Ovary (tissue), 9 donors: ENCODE measurements around the gene PYGO2. TPM values are rescaled to one million over a fixed set of nuclear protein-coding genes. Genes with fewer than 3 reads are reported as not detected.
A peak's percentile ranks its signal among the peaks of the same experiment; 100 is the strongest.

ENCODE experiments used
- DNase-seq, 5 donors: peaks; one replicate each; pipeline ENCODE4 v3.0.0-alpha.2; 2019 to 2020
- H3K27ac ChIP-seq, 2 donors: fragments of 200-600 bp; one replicate each; pipeline versions ENCODE4 v1.5.1 to v1.8.0; 2019 to 2022
- H3K27me3 ChIP-seq: fragments of 200-600 bp; one replicate; pipeline ENCODE4 v1.8.0; 2022
- H3K36me3 ChIP-seq: fragments of 200-600 bp; sonication (generic); one replicate; pipeline ENCODE4 v1.5.1; 2019
- H3K4me1 ChIP-seq: one replicate; pipeline ENCODE4 v1.8.1; 2013; ENCODE audit warnings: mild to moderate bottlenecking, moderate library complexity; ENCODE audit not compliant: insufficient read depth
- H3K4me3 ChIP-seq: fragments of 200-600 bp; sonication (generic); one replicate; pipeline ENCODE4 v1.5.1; 2017
- H3K9me3 ChIP-seq, 2 donors: fragments of 200-600 bp in 1 of 2; sonication (generic) in 1 of 2; one replicate each; pipeline versions ENCODE4 v1.5.1 to v1.8.1; 2013 to 2019; ENCODE audit warnings: mild to moderate bottlenecking in 1 of 2, moderate library complexity in 1 of 2
- EP300 ChIP-seq: sonication (generic); formaldehyde crosslinking; IDR thresholded peaks from one replicate; pipeline ENCODE4 v1.6.1; 2017; ENCODE audit warnings: antibody characterized with exemption
- POLR2A ChIP-seq: fragments of 450-650 bp; IDR thresholded peaks from one replicate; pipeline ENCODE4 v1.6.1; 2017; ENCODE audit warnings: antibody characterized with exemption, mild to moderate bottlenecking, moderate library complexity
- WGBS, 3 donors: extraction: QIAGEN DNeasy Blood & Tissue Kit in 1 of 3; methylation state at CpG; one replicate each; pipeline versions ENCODE4 v1.1.5 to v1.1.7; 2013 to 2017; 5-methylcytosine and 5-hydroxymethylcytosine counted together
- intact Hi-C, 4 donors: fragments of 100-400 bp; cut with DNase I; formaldehyde crosslinking; loops; one replicate each; pipeline versions ENCODE4 v1.11.0 to v1.15.1; 2022 to 2023
- polyA plus RNA-seq, 2 donors: library from polyadenylated mRNA; stranded (reverse); fragments of 200-250 nt in 1 of 2; fragments of 350-450 nt in 1 of 2; fragmentation: Illumina TruSeq in 1 of 2; extraction: RNeasy Lipid Tissue Mini Kit (QIAGEN cat#74804) in 1 of 2; gene quantifications; one replicate each; pipeline ENCODE4 v1.2.3, GENCODE V29; 2013 to 2014
- total RNA-seq, 7 donors: library from RNA; depleted of rRNA in 2 of 7; stranded (reverse); fragments of >200 nt in 2 of 7; fragmentation: NEBNext Ultra II Directional in 3 of 7; extraction: Animal tissue kit (Norgen Biotek cat#: 25700) in 3 of 7; gene quantifications; one replicate each; pipeline versions ENCODE4 v1.1.0 to v1.2.4, GENCODE V29; 2016 to 2023
- TF ChIP-seq, protein P1 (sequence below), 3 donors: fragments of 450-650 bp in 2 of 3; fragments of 200-600 bp in 1 of 3; IDR thresholded peaks; one replicate each; pipeline versions ENCODE4 v1.5.1 to v1.8.0; 2016 to 2022; ENCODE audit warnings: antibody characterized with exemption in 3 of 3, mild to moderate bottlenecking in 1 of 3
- donor health status: DM: no; HTN: no; CAD: no; lungs with moderate emphysema.
- donor health status: DM: no; HTN: no; CAD: no.
- donor health status: Bipolar disorder and iron deficiency.
- donor health status: DM: yes; HTN: yes; CAD: no.
- donor health status: DM: no; HTN: no; CAD: no.
- donor health status: DM: yes; HTN: yes; CAD: no.

The PYGO2 gene
- total and polyA plus RNA-seq, 9 donors = 17.2 to 53.0 (median 35.2) TPM

GRCh38 chr1:155000726-155001424 is 39.3 kb upstream of the PYGO2 start:
- peak overlapping the region; percentile 82 for H3K4me3 ChIP-seq
- intact Hi-C loops = loop anchor here in 3 of 4 donors (2.0 to 5.0 kb wide), 3 partner anchors 26 to 44 kb away; partner anchors contain the start of genes CKS1B (in 1 of the 3), PBXIP1 (in 1 of the 3) and PYGO2 (in 1 of the 3)
- no peaks in the 10 kb centered on the region for H3K27me3 ChIP-seq
- no peaks in the 10 kb centered on the region for H3K36me3 ChIP-seq
- peak; percentile 90 to 92 (median 91) for DNase-seq
- WGBS, 3 donors = 1% methylated on average over 20 to 43 of the region's 43 CpGs
- no peaks in the 10 kb centered on the region for H3K9me3 ChIP-seq
- TF ChIP-seq, protein P1, sequence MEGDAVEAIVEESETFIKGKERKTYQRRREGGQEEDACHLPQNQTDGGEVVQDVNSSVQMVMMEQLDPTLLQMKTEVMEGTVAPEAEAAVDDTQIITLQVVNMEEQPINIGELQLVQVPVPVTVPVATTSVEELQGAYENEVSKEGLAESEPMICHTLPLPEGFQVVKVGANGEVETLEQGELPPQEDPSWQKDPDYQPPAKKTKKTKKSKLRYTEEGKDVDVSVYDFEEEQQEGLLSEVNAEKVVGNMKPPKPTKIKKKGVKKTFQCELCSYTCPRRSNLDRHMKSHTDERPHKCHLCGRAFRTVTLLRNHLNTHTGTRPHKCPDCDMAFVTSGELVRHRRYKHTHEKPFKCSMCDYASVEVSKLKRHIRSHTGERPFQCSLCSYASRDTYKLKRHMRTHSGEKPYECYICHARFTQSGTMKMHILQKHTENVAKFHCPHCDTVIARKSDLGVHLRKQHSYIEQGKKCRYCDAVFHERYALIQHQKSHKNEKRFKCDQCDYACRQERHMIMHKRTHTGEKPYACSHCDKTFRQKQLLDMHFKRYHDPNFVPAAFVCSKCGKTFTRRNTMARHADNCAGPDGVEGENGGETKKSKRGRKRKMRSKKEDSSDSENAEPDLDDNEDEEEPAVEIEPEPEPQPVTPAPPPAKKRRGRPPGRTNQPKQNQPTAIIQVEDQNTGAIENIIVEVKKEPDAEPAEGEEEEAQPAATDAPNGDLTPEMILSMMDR (IDR thresholded peaks at IDR 0.05) = peak in 2 of 3 donors; percentile 32 to 74
- TF ChIP-seq POLR2A = peak; percentile 94
- TF ChIP-seq EP300 = no peak
- H3K27ac ChIP-seq = peak overlapping the region; percentile 94 to 95
- peaks cover 11% of the 10 kb centered on the region for H3K4me1 ChIP-seq

DNA sequence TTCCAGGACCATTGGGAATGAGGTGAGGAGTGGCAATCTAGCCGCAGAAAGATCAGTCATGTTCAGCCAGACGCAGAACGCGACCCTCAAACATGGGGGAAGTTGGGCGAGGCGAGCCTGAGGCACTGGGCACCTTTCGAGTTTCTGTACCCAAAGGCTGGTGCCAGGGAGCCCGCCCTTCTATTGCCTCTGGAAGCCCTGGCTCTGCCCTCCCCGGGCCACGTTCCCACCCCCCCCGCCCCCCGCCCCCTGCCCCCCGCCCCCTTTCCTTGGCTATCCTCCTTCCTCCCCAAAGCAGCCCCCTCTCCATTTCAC is 38.8 kb upstream of the PYGO2 start:
- intact Hi-C loops = loop anchor here in 3 of 4 donors (2.0 to 5.0 kb wide), 3 partner anchors 26 to 43 kb away; partner anchors contain the start of genes CKS1B (in 1 of the 3), PBXIP1 (in 1 of the 3) and PYGO2 (in 1 of the 3)
- TF ChIP-seq POLR2A (no peak), EP300 (no peak)
- TF ChIP-seq, protein P1 (IDR thresholded peaks at IDR 0.05) = no peak
- no peaks in the 10 kb centered on the region for H3K36me3 ChIP-seq

GRCh38 chr1:154999571-155000410 is 38.2 kb upstream of the PYGO2 start:
- Histone ChIP-seq H3K27me3 (no peaks in the 10 kb centered on the region), H3K4me3 (peak overlapping the region; percentile 82), H3K9me3 (no peaks in the 10 kb centered on the region), H3K4me1 (peaks cover 7% of the 10 kb centered on the region), H3K27ac (peak overlapping the region; percentile 94 to 95), H3K36me3 (no peaks in the 10 kb centered on the region)
- no peak for TF ChIP-seq EP300
- TF ChIP-seq POLR2A = no peak
- TF ChIP-seq, protein P1 (IDR thresholded peaks at IDR 0.05) = no peak
- WGBS, 3 donors = 1 to 2% (median 1%) methylated on average over 43 to 50 of the region's 50 CpGs
- DNase-seq = peak in 3 of 5 donors; percentile 57 to 69 (median 66)
- intact Hi-C loops = loop anchor here (2.0 to 5.0 kb wide), 3 partner anchors 25 to 42 kb away; partner anchors contain the start of genes PYGO2 (in 3 of the 4), CKS1B (in 1 of the 4) and PBXIP1 (in 1 of the 4)

More for the DNA sequence above, 38.8 kb upstream of the PYGO2 start:
- 0 to 1% (median 0%) methylated on average over 12 to 13 of the region's 13 CpGs for WGBS, 3 donors
- peaks cover 10% of the 10 kb centered on the region for H3K4me1 ChIP-seq
- peak overlapping the region; percentile 82 for H3K4me3 ChIP-seq
- H3K27ac ChIP-seq = peak overlapping the region; percentile 94 to 95
- no peak for DNase-seq
- no peaks in the 10 kb centered on the region for H3K9me3 ChIP-seq
- H3K27me3 ChIP-seq = no peaks in the 10 kb centered on the region

DNA sequence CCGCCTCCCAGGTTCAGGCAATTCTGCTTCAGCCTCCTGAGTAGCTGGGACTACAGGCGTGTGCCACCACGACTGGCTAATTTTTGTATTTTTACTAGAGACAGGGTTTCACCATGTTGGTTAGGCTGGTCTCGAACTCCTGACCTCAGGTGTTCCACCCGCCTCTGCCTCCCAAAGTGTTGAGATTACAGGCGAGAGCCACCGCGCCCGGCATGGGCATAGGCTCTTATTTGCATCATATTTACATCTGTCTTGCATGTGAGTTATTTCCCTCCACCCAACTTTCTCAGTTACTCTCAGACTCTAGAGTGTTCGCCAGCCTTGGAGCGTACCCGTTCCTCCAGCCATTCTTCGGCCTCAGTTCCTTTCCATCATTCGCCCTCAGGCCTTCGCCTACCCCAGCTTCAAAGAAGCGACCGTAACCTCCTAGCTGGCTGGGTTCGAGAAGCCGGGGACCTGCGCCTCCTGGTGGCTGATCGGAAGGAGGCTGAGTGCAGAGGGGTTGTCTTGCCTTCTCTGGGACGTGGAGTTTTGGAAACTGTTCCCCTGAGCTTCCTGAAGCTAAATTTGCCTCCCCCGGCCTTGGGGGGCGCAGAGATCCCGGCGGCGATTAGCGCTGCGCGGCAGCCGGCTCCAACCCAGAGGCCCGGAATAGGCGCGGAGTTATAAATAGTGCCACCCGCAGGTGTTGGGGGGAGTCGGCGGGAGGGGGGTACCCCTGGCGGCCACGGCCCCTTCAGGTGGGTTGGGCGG is 37.4 kb upstream of the PYGO2 start:
- WGBS, 3 donors = 10 to 12% (median 11%) methylated on average over 38 to 40 of the region's 40 CpGs
- no peak for TF ChIP-seq EP300
- TF ChIP-seq, protein P1 (IDR thresholded peaks at IDR 0.05) = peak; percentile 73 to 86 (median 82)

More for the DNA sequence above, 37.4 kb upstream of the PYGO2 start:
- no peaks in the 10 kb centered on the region for H3K36me3 ChIP-seq
- peak; percentile 69 to 82 (median 80) for DNase-seq
- H3K9me3 ChIP-seq = no peaks in the 10 kb centered on the region
- H3K27ac ChIP-seq = peak overlapping the region; percentile 81 to 94
- H3K4me3 ChIP-seq = peak overlapping the region; percentile 82
- intact Hi-C loops = loop anchor here in 2 of 4 donors (5.0 kb wide), 1 partner anchor 37 kb away; the partner anchor contains the start of gene PYGO2 (in 2 of the 2)
- H3K4me1 ChIP-seq = no peaks in the 10 kb centered on the region
- H3K27me3 ChIP-seq = no peaks in the 10 kb centered on the region
